GM19025 (cell line): ENCODE measurements around the gene FOXJ3.

ENCODE experiments used
- ATAC-seq: cut with Tn5 transposase; IDR thresholded peaks from one replicate; pipeline ENCODE4 v1.9.1; 2021; ENCODE audit warnings: mild to moderate bottlenecking, low read depth, moderate library complexity; ENCODE audit not compliant: unreplicated experiment

FOXJ3 gene

GRCh38 chr1:42312576-42313212 is 22.3 kb downstream of the FOXJ3 start:
- ATAC-seq = no peak

GRCh38 chr1:42311897-42312296 is 23.1 kb downstream of the FOXJ3 start:
- no peak for ATAC-seq

GRCh38 chr1:42311138-42311537 is 23.9 kb downstream of the FOXJ3 start:
- ATAC-seq = no peak

- no peak for ATAC-seq
Measured at GRCh38 chr1:42306977-42307376, 28.1 kb downstream of the FOXJ3 start.

GRCh38 chr1:42305639-42306038 is 29.4 kb downstream of the FOXJ3 start:
- ATAC-seq = no peak

GRCh38 chr1:42302034-42302433 is 33.0 kb downstream of the FOXJ3 start:
- ATAC-seq = no peak

- ATAC-seq = no peak
Measured at GRCh38 chr1:42298520-42298919, 36.5 kb downstream of the FOXJ3 start.

GRCh38 chr1:42295816-42296215 is 39.2 kb downstream of the FOXJ3 start:
- ATAC-seq = no peak

GRCh38 chr1:42290130-42290529 is 44.9 kb downstream of the FOXJ3 start:
- no peak for ATAC-seq

- ATAC-seq = no peak
Measured at GRCh38 chr1:42288311-42288985, 46.6 kb downstream of the FOXJ3 start.

- no peak for ATAC-seq
Measured at GRCh38 chr1:42282867-42283583, 52.0 kb downstream of the FOXJ3 start.

- no peak for ATAC-seq
Measured at GRCh38 chr1:42282024-42282579, 52.9 kb downstream of the FOXJ3 start.

GRCh38 chr1:42280821-42281220 is 54.2 kb downstream of the FOXJ3 start:
- ATAC-seq = no peak

GRCh38 chr1:42279055-42279454 is 56.0 kb downstream of the FOXJ3 start:
- no peak for ATAC-seq

- ATAC-seq = no peak
Measured at GRCh38 chr1:42272920-42273319, 62.1 kb downstream of the FOXJ3 start.

GRCh38 chr1:42267904-42268303 is 67.1 kb downstream of the FOXJ3 start:
- ATAC-seq = no peak

GRCh38 chr1:42266253-42267135 is 68.5 kb downstream of the FOXJ3 start:
- no peak for ATAC-seq

- no peak for ATAC-seq
Measured at GRCh38 chr1:42264511-42265190, 70.4 kb downstream of the FOXJ3 start.

GRCh38 chr1:42263019-42263418 is 72.0 kb downstream of the FOXJ3 start:
- ATAC-seq = no peak
